ENCODE data around the gene ATP5F1A.
"Not testable (repeated sequence)": the region's sequence is repeated elsewhere in the genome, so short reads cannot be mapped to it uniquely, and the experiment has no call there.

Gene ATP5F1A

DNA sequence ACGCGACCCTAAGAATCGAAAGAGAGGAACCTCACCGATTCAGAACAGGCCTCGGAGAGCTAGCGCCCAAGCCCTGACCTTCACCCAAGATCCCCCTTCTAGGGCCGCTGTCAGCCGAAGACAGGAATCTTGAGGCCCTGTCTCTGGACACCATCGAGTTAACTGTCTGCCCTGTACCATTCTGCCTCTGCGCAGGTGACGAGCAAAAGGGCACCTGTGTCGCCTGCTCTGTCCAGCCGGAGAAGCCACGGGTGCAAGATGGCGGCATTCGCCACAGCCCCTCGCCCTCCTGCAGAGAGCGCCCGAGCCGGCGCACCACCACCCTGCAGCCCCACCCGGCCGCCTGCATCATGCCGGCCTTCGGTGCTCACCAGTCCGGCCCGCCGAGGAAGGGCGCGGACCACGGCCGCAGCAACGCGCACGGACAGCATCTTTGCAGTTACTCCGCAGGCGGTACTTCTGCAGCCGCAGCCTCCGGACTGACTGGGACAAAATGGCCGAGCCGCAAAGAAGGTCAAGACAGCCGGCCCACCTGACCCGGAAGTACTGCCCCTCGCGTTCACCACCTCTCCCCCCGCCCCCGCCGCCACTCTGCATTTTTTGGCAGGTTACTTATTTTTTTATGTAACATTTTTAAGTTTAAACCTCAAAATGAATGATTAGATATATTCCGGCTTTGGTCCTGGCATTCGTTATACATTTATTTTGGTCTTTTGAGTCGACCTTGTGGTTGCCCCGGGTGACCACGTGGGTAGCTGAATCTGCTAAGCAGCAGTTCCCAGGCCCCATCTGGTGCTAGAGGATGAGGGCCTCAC lies at the start of gene ATP5F1A:
Gene ATP5F1A (minus strand): TSS at position 496 of the 815 bp plus-strand sequence. CDS start 65 bp downstream, at position 431.
- peak; percentile 74 to 87 (median 76) for DNase-seq (ENCODE audit: low read depth in 3 of 3)

DNA sequence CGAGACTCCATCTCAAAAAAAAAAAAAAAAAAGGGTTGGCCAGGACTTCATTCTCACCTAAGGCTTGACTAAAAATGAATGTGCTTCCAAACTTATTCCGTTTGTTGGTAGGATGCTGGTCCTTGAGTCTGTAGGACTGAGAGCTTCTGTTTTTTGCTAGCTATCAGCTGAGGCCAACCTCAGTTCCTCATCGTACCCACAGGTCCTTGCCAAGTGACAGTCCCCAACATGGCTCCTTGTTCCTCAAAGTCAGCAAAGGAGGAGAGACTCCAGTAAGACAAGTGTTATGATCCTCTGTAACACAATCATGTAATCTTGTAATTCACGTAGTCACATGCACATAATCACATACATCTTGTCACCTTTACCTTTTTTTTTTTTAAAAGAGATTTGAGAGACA lies 43.1 kb upstream of the ATP5F1A start:
- DNase-seq (ENCODE audit: low read depth in 3 of 3), result no peak

DNA sequence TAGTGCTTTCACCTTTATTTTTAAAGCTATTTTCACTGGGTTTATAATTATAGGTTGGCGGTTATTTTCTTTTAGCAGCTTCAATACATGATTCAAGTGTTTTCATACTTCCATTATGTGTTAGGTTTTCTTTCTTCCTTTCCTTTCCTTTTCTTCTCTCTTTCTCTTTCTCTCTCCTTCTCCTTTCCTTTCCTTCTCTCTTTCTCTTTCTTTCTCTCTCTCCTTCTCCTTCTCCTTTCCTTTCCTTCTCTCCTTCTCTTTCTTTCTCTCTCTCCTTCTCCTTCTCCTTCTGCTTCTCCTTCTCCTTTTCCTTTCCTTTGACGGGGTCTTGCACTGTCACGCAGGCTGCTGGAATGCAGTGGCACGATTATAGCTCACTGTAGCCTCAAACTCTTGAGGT lies 42.1 kb upstream of the ATP5F1A start:
- no peak for DNase-seq (ENCODE audit: low read depth in 3 of 3)

DNA sequence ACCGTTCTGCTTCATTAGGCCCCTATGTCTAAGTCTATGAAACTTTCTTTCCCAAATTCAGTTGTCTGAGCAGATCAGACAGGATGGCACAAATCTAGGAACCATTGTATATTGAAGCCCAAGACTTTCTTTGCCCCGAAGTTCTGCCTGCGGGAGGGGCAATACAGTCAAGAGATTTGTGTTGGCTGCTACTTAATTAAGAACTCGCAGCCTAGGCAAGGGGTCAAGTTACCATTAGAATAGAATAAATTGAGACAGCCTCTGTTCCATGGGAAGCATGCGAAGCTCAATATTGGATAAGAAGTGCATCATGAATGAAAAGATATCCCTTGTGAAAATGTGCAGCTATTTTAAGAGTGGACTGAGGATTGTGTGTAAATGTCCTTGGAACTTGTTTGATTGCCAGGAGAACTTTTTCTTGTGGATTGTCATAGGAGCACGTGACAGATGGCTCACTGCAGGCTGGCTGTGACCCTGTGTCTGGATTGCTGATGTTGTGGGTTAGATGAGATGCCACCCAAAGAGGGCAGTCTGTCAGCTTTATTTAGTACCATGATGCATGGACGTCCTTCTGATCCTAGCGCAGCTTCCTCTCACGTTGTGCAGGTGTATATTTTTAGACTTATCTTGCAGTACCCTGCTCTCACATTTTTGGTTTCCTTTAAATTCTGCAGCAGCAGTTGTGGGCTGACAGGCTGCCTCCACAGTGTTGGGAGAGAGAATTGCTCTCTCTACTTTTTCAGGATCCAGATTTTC lies 37.0 kb upstream of the ATP5F1A start:
- no peak for DNase-seq (ENCODE audit: low read depth in 3 of 3)

DNA sequence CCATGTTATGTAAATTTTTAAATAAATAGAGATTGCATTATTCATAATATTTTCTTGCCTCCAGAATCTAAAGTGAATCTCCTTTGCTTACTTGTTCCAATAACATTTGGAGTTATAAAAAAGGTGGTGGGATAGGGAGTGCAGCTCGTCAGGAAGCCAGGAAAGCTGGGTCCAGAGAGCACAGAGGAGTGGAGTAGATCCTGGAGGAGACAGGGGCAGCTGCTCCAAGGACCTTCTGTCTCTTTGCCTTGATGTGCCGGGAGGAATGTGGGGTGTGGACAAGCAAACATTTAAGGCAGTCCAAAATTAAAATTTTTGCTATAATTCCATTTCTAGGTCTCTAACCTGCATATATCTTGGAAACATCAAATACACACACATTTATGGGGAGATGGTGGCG lies 35.4 kb upstream of the ATP5F1A start:
- no peak for DNase-seq (ENCODE audit: low read depth in 3 of 3)

DNA sequence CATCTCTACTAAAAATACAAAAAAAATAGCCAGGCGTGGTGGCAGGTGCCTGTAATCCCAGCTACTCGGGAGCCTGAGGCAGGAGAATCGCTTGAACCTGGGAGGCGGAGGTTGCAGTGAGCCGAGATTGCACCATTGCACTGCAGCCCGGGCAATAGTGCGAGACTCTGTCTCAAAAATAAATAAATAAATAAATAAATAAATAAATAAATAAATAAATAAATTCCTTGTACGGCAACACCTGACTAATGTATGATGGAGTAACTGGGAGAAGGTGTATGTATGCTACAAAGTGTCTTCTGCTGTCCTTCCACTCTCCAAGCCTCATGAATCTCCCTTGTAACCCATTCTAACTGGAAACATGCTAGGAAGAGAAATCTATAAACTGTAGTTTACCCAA lies 32.5 kb upstream of the ATP5F1A start:
- DNase-seq (ENCODE audit: low read depth in 3 of 3), result not testable (repeated sequence)

DNA sequence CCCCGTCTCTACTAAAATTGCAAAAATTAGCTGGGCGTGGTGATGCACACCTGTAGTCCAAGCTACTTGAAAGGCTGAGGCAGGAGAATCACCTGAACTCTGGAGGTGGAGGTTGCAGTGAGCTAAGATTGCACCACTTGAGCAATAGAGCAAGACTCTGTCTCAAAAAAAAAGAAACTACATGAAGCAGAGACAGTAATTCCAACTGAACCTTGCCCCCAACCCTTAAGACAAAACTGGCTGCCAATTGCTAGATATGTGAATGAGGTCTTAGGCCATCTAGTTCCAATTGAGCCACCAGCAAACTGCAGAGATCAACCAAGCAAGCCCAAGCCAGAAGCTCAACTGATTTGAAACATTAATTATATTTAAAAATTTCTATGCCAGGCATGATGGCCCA lies 32.0 kb upstream of the ATP5F1A start:
- no peak for DNase-seq (ENCODE audit: low read depth in 3 of 3)

DNA sequence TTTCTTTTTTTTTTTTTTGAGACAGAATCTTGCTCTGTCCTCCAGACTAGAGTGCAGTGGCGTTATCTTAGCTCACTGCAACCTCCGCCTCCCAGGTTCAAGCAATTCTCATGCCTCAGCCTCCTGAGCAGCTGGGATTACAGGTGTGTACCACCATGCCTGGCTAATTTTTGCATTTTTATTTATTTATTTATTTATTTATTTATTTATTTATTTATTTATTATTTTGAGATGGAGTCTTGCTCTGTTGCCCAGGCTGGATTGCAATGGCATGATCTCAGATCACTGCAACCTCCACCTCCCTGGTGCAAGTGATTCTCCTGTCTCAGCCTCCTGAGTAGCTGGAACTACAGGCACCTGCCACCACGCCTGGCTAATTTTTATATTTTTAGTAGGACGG lies 28.5 kb upstream of the ATP5F1A start:
- DNase-seq (ENCODE audit: low read depth in 3 of 3), result not testable (repeated sequence)

DNA sequence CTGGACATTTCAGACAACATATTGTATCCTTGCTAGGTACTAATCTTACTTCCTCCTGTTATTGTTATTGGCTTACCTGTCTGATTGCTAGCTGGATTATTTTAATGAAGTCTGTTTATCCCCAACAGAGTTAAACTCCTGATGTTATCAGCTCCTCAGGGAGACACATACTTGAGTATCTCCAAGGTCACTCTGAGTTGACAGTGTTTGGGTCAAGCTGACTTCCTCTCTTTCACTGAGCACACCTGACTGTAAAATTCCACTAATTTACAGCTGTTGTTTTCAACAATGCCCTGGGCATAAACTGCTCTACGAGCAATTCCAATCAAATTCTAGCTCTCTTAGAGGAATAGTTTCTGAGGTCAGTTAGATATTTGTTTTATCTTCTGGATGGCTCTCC lies 15.7 kb upstream of the ATP5F1A start:
- DNase-seq (ENCODE audit: low read depth in 3 of 3), result no peak

DNA sequence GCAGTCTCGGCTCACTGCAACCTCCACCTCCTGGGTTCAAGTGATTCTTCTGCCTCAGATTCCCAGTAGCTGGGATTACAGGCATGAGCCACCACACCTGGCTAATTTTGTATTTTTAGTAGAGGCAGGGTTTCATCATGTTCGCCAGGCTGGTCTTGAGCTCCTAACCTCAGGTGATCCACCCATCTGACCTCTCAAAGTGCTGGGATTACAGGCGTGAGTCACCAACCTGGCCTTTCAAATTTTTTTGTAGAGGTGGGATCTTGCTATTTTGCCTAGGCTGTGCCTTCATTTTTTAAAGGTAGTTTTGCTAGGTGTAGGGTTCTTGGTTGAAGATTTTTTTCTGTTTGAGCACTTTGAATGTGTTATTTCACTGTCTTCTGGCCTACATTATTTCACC lies 12.3 kb upstream of the ATP5F1A start:
- no peak for DNase-seq (ENCODE audit: low read depth in 3 of 3)

DNA sequence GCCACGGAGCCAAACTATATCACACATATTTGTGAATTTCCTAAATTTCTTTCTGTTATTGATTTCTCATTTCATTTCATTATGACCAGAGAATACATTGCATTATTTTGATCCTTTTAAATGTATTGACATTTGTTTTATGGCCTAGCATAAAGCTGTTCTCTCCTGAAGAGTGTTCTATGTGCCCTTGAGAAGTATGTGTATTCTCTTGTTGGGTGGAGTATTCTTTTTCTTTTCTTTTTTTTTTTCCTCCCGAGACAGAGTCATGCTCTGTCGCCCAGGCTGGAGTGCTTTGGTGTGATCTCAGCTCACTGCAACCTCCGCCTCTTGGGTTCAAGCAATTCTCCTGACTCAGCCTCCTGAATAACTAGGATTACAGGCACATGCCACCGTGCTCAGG lies 11.3 kb upstream of the ATP5F1A start:
- DNase-seq (ENCODE audit: low read depth in 3 of 3), result no peak

DNA sequence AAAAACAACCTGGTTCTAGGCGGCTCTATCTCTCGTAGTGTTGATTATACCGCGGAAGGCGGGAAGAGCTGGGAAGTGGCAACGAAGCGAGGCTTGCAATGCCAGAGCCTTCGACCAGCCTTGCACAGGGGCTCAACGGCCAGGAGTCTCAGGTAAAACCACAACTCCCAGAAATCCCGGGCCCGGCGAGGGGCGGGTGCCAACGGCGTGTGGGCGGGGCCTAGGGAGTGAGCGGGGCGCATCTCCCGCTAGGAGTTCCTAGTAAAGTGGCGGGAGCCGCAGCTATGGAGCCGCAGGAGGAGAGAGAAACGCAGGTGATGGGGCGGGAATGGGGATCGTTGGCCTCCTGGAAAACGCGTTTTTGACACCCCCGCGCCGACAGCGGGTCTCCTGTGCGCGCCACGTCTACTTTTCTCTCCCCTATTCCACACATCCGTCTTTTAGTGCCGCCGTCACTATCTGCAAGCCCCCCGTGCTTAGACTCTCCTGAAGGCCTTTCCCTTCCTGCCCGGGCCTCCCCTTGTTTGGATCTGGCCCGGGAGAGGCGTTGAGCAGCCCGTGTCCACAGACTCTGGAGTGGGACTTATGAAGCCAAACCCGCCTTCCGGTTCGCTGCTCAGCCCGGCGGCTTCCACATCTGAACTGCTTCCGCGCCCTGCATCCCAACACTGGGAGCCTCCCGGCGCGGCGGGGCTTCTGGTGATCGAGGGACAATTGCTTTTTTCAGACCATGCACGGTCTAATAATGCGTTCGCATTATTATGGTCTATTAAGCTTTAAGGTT lies 6.2 kb upstream of the ATP5F1A start, which contains the start of gene HAUS1:
Gene HAUS1 (plus strand): TSS at position 258 of the 784 bp plus-strand sequence. CDS start 27 bp downstream, at position 285.
- DNase-seq (ENCODE audit: low read depth in 3 of 3), result peak; percentile 75 to 86 (median 76)

DNA sequence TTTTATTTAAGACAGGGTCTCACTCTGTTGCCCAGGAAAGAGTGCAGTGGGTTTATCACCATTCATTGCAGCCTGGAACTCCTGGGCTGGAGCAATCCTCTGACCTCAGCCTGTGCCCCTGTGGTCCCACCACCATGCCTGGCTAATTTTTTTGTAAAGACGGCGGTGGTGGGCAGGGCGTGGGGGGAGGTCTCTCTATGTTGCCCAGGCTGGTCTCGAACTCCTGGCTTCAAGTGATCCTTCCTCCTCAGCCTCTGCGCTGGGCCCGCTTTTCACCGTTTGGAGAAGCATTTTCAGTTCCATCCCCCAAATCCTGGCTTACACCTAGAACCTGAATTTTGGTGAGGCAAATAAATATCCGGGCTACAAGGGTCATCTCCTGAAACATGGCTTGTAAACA lies 1.4 kb upstream of the ATP5F1A start:
- DNase-seq (ENCODE audit: low read depth in 3 of 3), result no peak

DNA sequence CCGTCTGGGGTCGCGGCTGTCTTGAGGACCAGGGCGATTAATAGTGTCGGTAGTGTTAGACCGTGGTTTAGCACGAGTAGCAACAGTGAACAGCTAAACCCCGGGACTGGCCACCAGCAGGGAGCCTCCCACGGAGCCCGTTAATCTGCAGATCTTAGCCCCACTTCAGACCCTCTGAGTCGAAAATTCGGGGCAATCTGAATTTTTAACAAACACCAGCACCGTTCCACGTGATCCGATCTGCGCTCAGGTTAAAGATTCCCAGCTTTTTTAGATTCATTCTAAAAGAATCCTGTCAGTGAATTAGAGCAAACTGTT lies 479 bp upstream of the ATP5F1A start:
- no peak for DNase-seq (ENCODE audit: low read depth in 3 of 3)

DNA sequence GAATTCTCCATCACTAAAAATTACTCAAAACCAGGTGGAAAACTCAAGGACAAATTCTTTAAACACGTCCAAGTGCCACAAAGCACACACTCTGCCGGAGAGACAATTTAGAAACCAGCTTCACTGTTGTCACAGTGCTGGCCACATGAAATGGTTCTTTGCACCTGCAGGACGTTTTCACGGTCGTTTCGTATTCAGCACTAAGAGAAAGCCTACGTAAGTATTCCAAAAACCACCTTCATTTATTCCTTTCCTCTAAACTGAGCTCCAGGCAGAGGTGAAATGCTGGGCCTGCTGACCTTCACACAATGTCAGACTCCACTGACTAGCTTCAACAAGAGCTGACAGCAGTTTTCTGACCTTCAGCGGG lies 680 bp downstream of the ATP5F1A start:
- peak in 1 of 3 experiments; percentile 11 for DNase-seq (ENCODE audit: low read depth in 3 of 3)

DNA sequence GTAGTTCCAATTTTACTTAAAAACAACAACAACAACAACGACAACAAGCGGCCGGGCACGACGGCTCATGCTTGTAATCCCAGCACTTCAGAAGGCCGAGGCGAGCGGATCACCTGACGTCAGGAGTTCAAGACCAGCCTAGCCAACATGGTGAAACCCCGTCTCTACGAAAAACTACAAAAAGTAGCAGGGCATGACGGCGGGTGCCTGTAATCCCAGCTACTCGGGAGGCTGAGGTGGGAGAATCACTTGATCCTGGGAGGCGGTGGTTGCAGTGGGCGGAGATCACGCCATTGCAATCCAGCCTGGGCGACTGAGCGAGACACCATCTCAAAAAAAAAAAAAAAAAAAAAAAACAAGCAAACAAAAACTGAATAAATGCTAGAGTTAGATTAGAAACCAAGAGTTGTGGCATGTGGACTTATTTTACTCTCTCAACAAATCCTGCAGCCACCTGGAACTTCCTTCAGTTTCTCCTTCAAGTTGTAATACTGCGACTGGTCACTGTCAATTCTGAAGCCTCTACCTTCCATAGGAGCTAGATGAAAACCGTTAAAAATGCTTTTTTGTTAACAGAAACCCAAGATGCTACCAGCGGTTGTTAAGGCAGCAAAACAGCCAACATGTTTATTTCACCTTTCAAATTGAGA lies 1.3 kb downstream of the ATP5F1A start:
- no peak for DNase-seq (ENCODE audit: low read depth in 3 of 3)

DNA sequence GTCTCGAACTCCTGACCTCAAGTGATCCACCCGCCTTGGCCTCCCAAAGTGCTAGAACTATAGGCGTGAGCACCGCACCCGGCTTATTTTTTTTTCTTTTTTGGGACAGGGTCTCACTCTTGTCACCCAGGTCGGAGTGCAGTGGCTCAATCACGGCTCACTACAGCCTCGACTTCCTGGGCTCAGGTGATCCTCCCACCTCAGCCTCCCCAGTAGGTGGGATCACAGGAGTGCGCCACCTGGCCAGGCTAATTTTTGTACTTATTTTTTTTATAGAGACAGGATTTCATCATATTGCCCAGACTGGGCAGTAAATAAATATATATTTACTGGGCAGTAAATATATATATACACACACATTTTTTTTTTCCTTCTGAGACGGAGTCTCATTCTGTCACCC lies 2.6 kb downstream of the ATP5F1A start:
- no peak for DNase-seq (ENCODE audit: low read depth in 3 of 3)

DNA sequence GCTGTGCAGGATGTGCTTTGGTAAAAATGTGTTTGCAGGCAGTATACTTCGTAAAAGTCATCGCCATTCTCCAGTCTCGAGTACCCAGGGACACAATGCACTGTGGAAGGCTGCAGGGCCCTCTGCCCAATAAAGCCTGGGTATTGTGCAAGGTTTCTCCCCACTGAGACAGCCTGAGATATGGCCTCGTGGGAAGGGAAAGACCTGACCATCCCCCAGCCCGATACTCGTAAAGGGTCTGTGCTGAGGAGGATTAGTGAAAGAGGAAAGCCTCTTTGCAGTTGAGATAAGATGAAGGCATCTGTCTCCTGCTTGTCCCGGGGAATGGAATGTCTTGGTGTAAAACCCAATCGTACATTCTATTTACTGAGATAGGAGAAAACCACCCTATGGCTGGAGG lies 9.6 kb downstream of the ATP5F1A start:
- not testable (repeated sequence) for DNase-seq (ENCODE audit: low read depth in 3 of 3)

DNA sequence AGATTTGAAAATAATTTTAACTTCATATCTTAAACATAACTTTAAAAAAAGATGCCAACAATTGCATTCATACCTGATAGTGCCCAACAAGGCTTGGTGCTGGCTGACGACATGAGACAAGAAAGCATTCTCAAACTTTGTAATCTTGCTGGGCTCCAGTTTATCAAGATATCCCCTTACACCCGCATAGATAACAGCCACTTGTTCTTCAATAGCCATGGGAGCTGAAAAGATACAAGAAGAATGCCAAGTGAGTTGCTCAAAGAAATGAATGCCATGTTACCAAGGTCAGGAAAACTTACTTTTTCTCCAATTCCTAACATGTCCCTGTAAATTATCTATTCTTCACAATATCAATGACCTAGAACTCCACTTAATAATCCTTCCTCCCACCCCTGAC lies 13.7 kb downstream of the ATP5F1A start:
- DNase-seq (ENCODE audit: low read depth in 3 of 3), result no peak

DNA sequence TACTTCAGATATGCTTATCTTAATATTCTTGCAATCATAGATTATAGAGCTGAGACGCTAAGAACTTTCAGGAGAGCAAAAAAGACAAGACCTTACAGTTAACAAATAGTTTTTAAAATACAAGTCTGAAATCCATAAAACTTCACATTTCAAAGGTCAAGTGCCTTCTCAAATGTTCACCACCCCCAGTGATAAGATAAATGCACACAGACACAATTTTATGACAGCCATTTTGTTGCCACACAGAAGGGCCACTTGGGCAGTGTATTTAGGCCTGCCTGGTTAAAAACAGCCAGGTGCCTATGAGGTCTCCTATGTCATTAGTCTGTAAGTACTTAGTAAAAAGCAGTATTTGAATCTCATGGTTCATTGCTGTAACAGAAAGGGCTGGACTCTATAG lies 17.9 kb downstream of the ATP5F1A start:
- no peak for DNase-seq (ENCODE audit: low read depth in 3 of 3)

DNA sequence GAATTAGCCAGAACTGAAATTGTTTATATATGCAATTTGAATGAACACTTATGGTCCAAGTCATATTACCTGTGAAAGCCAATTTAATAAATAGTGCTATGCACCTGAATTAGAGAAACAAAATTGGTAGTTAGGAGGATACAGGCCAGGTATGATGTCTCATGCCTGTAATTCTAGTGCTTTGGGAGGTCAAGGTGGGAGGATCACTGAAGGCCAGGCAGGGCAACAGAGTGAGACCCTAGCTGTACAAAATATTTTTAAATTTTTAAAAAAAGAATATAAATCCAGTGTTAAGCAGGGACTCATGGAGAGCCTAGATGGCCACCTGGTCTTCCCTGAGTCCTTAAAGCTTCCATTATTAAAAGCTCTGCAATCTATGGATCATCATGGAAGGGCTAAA lies 18.8 kb downstream of the ATP5F1A start:
- no peak for DNase-seq (ENCODE audit: low read depth in 3 of 3)
